ENCODE results near the gene PATL1.
"Not testable (repeated sequence)": the region's sequence is repeated elsewhere in the genome, so short reads cannot be mapped to it uniquely, and the experiment has no call there.

The PATL1 gene

GRCh38 chr11:59689015-59689414 lies 20.2 kb upstream of the PATL1 start:
- ChIA-PET POLR2A (interaction anchor here (0.7 kb wide), 1 partner anchor 29 kb away, joined by 3 read pairs; no protein-coding TSS in a partner anchor), CTCF (interaction anchor here (0.7 to 4.5 kb wide), 2 partner anchors 9 to 12 kb away, joined by 3 to 20 read pairs; no protein-coding TSS in a partner anchor)
- no peak for DNase-seq (ENCODE audit: low read depth, low spot score)
- TF ChIP-seq CTCF (IDR thresholded peaks at IDR 0.05; ENCODE audit: insufficient read depth, low read length, missing control alignments), result no peak
- no peak overlapping the region for H3K4me3 ChIP-seq (ENCODE audit: low read depth, low read length)

GRCh38 chr11:59681260-59681725 lies 12.5 kb upstream of the PATL1 start:
- DNase-seq (ENCODE audit: low read depth, low spot score); POLR2A ChIA-PET; H3K4me3 ChIP-seq (ENCODE audit: low read depth, low read length): not testable (repeated sequence)
- CTCF ChIA-PET, result interaction anchor here (0.8 to 2.7 kb wide), 17 partner anchors 9 to 510 kb away, joined by 3 to 58 read pairs (median 9); partner anchors contain the start of genes DTX4 and PATL1

GRCh38 chr11:59680287-59681154 lies 11.7 kb upstream of the PATL1 start:
- DNase-seq (ENCODE audit: low read depth, low spot score), result peak; percentile 31
- no peak overlapping the region for H3K4me3 ChIP-seq (ENCODE audit: low read depth, low read length)
- ChIA-PET CTCF (interaction anchor here (0.6 to 2.7 kb wide), 30 partner anchors 10 to 510 kb away, joined by 3 to 58 read pairs (median 4); partner anchors contain the start of genes DTX4 and PATL1), POLR2A (no interaction called here)
- TF ChIP-seq CTCF (IDR thresholded peaks at IDR 0.05; ENCODE audit: insufficient read depth, low read length, missing control alignments), result peak; percentile 87

- TF ChIP-seq CTCF (IDR thresholded peaks at IDR 0.05; ENCODE audit: insufficient read depth, low read length, missing control alignments), result no peak
- no peak for DNase-seq (ENCODE audit: low read depth, low spot score)
- H3K4me3 ChIP-seq (ENCODE audit: low read depth, low read length), result no peak overlapping the region
- ChIA-PET CTCF (interaction anchor here (1.0 to 2.7 kb wide), 14 partner anchors 9 to 509 kb away, joined by 3 to 58 read pairs (median 6); partner anchors contain the start of genes DTX4 and PATL1), POLR2A (no interaction called here)
Measured at GRCh38 chr11:59679347-59679746, 10.5 kb upstream of the PATL1 start.

DNA sequence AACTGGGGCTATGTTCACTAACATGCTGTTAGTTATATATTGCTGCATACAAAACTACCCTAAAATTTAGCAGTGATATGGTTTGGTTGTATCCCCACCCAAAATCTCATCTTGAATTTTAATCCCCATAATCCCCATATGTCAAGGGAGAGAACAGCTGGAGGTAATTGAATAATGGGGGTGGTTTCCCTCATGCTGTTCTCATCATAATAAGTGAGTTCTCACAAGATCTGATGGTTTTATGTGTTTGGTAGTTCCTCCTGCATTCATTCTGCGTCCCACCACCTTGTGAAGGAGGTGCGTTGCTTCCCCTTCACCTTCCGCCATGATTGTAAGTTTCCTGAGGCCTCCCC lies 10.0 kb upstream of the PATL1 start:
- TF ChIP-seq CTCF (IDR thresholded peaks at IDR 0.05; ENCODE audit: insufficient read depth, low read length, missing control alignments), result no peak
- CTCF ChIA-PET, result interaction anchor here (1.3 to 2.7 kb wide), 8 partner anchors 9 to 508 kb away, joined by 3 to 58 read pairs (median 12); partner anchors contain the start of genes DTX4 and PATL1
- POLR2A ChIA-PET, result interaction anchor here (0.6 kb wide), 1 partner anchor 64 kb away, joined by 3 read pairs; no protein-coding TSS in a partner anchor
- no peak for DNase-seq (ENCODE audit: low read depth, low spot score)
- no peak overlapping the region for H3K4me3 ChIP-seq (ENCODE audit: low read depth, low read length)

DNA sequence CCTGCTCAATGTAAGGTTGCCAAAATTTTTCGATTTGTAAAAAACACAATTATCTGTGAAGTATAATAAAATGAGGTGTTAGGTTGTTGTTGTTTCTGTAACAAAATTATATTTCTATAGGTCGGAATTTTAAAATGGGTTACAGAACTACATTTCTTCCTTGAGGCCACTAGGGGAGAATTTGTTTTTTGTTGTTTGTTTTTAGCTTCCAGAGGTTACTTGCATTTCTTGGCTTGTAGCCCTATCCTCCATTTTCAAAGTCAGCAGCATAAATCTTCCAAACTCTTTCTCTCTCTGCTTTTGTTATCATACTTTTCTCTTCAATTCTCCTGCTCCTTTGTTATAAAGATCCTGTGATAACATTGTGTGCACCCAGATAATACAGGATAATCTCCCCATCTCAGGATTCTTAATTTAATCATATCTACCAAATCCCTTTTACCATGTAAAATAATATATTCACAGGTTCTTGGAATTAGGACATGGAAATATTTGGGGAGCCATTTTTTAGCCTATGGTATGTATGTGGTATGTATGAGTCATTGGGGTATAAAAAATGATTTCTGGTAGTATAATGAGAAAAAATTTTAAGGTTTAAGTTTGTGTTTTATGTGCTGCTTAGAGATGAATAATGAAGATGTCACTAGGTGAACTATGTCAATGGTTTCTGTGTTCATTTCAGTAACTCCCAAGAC lies 9.4 kb upstream of the PATL1 start:
- no peak for TF ChIP-seq CTCF (IDR thresholded peaks at IDR 0.05; ENCODE audit: insufficient read depth, low read length, missing control alignments)
- no peak overlapping the region for H3K4me3 ChIP-seq (ENCODE audit: low read depth, low read length)
- ChIA-PET CTCF (interaction anchor here (1.4 to 3.2 kb wide), 3 partner anchors 9 to 140 kb away, joined by 3 to 16 read pairs (median 10); partner anchors contain the start of gene PATL1), POLR2A (interaction anchor here (0.6 kb wide), 1 partner anchor 64 kb away, joined by 3 read pairs; no protein-coding TSS in a partner anchor)
- no peak for DNase-seq (ENCODE audit: low read depth, low spot score)
